ENCODE measurements around the gene MYO6.

Gene MYO6

GRCh38 chr6:75757295-75757694 lies 8.3 kb downstream of the MYO6 start:
- Histone ChIP-seq H3K4me3 (ENCODE audit: low read length) (no peak overlapping the region), H3K4me1 (ENCODE audit: low read length) (peaks cover 8% of the 10 kb centered on the region), H2AFZ (ENCODE audit: low read depth, low read length) (no peak overlapping the region), H3K4me2 (ENCODE audit: low read length) (no peak overlapping the region), H3K79me2 (ENCODE audit: low read length) (no peaks in the 10 kb centered on the region), H3K9me3 (ENCODE audit: insufficient read depth, low read length) (no peaks in the 10 kb centered on the region), H3K9ac (ENCODE audit: low read length) (no peak overlapping the region), H3K36me3 (replicated peaks; ENCODE audit: low read depth, low read length) (no peaks in the 10 kb centered on the region), H3K27me3 (ENCODE audit: low read depth, low read length) (no peaks in the 10 kb centered on the region), H4K20me1 (ENCODE audit: insufficient read depth, low read length) (no peaks in the 10 kb centered on the region), H3K27ac (ENCODE audit: low read length) (no peak overlapping the region)
- no peak for TF ChIP-seq EZH2phosphoT487 (IDR thresholded peaks at IDR 0.05; ENCODE audit: low read depth)
- TF ChIP-seq CTCF (IDR thresholded peaks at IDR 0.05; ENCODE audit: low read depth, low read length), result no peak

GRCh38 chr6:75758061-75758460 lies 9.0 kb downstream of the MYO6 start:
- Histone ChIP-seq H3K79me2 (ENCODE audit: low read length) (no peaks in the 10 kb centered on the region), H2AFZ (ENCODE audit: low read depth, low read length) (no peak overlapping the region), H3K36me3 (replicated peaks; ENCODE audit: low read depth, low read length) (no peaks in the 10 kb centered on the region), H3K27ac (ENCODE audit: low read length) (no peak overlapping the region), H3K9ac (ENCODE audit: low read length) (no peak overlapping the region), H3K27me3 (ENCODE audit: low read depth, low read length) (no peaks in the 10 kb centered on the region), H3K4me2 (ENCODE audit: low read length) (no peak overlapping the region), H3K4me1 (ENCODE audit: low read length) (peaks cover 8% of the 10 kb centered on the region), H3K4me3 (ENCODE audit: low read length) (no peak overlapping the region), H4K20me1 (ENCODE audit: insufficient read depth, low read length) (no peaks in the 10 kb centered on the region), H3K9me3 (ENCODE audit: insufficient read depth, low read length) (no peaks in the 10 kb centered on the region)
- no peak for TF ChIP-seq EZH2phosphoT487 (IDR thresholded peaks at IDR 0.05; ENCODE audit: low read depth)
- TF ChIP-seq CTCF (IDR thresholded peaks at IDR 0.05; ENCODE audit: low read depth, low read length), result no peak

GRCh38 chr6:75759207-75759606 lies 10.2 kb downstream of the MYO6 start:
- Histone ChIP-seq H2AFZ (ENCODE audit: low read depth, low read length) (no peak overlapping the region), H3K36me3 (replicated peaks; ENCODE audit: low read depth, low read length) (no peaks in the 10 kb centered on the region), H3K4me3 (ENCODE audit: low read length) (no peak overlapping the region), H3K4me1 (ENCODE audit: low read length) (peaks cover 8% of the 10 kb centered on the region), H3K4me2 (ENCODE audit: low read length) (peak overlapping the region; percentile 15; the same call in 1 of the 2 replicates), H3K27ac (ENCODE audit: low read length) (no peak overlapping the region), H3K79me2 (ENCODE audit: low read length) (no peaks in the 10 kb centered on the region), H3K9me3 (ENCODE audit: insufficient read depth, low read length) (no peaks in the 10 kb centered on the region), H3K9ac (ENCODE audit: low read length) (no peak overlapping the region), H3K27me3 (ENCODE audit: low read depth, low read length) (no peaks in the 10 kb centered on the region), H4K20me1 (ENCODE audit: insufficient read depth, low read length) (no peaks in the 10 kb centered on the region)
- no peak for TF ChIP-seq CTCF (IDR thresholded peaks at IDR 0.05; ENCODE audit: low read depth, low read length)
- no peak for TF ChIP-seq EZH2phosphoT487 (IDR thresholded peaks at IDR 0.05; ENCODE audit: low read depth)

GRCh38 chr6:75760320-75760719 lies 11.3 kb downstream of the MYO6 start:
- no peaks in the 10 kb centered on the region for H3K9me3 ChIP-seq (ENCODE audit: insufficient read depth, low read length)
- H3K4me3 ChIP-seq (ENCODE audit: low read length), result no peak overlapping the region
- no peaks in the 10 kb centered on the region for H3K27me3 ChIP-seq (ENCODE audit: low read depth, low read length)
- H3K9ac ChIP-seq (ENCODE audit: low read length), result no peak overlapping the region
- H2AFZ ChIP-seq (ENCODE audit: low read depth, low read length), result no peak overlapping the region
- no peaks in the 10 kb centered on the region for H4K20me1 ChIP-seq (ENCODE audit: insufficient read depth, low read length)
- no peak overlapping the region for H3K27ac ChIP-seq (ENCODE audit: low read length)
- no peaks in the 10 kb centered on the region for H3K79me2 ChIP-seq (ENCODE audit: low read length)
- no peaks in the 10 kb centered on the region for H3K36me3 ChIP-seq (replicated peaks; ENCODE audit: low read depth, low read length)
- H3K4me1 ChIP-seq (ENCODE audit: low read length), result peaks cover 8% of the 10 kb centered on the region
- H3K4me2 ChIP-seq (ENCODE audit: low read length), result no peak overlapping the region
- no peak for TF ChIP-seq CTCF (IDR thresholded peaks at IDR 0.05; ENCODE audit: low read depth, low read length)
- TF ChIP-seq EZH2phosphoT487 (IDR thresholded peaks at IDR 0.05; ENCODE audit: low read depth), result no peak
